ENCODE measurements around the gene ITIH2.
"Not testable (repeated sequence)": the region's sequence is repeated elsewhere in the genome, so short reads cannot be mapped to it uniquely, and the experiment has no call there.

DNA sequence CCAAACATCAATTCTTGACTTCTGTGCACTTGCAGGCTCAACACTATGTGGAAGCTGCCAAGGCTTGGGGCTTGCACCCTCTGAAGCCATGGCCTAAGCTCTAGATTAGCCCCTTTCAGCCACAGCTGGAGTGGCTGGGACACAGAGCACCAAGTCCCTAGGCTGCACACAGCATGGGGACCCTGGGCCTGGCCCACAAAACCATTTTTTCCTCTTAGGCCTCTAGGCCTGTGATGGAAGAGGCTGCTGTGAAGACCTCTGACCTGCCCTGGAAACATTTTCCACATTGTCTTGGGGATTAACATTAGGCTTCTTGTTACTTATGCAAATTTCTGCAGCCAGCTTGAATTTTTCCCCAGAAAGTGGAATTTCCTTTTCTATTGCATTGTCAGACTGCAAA is 10.7 kb upstream of the ITIH2 start:
- not testable (repeated sequence) for TF ChIP-seq EZH2 (IDR thresholded peaks at IDR 0.05; ENCODE audit: borderline replicate concordance, low read depth, low read length, severe bottlenecking)
- TF ChIP-seq, protein P1, sequence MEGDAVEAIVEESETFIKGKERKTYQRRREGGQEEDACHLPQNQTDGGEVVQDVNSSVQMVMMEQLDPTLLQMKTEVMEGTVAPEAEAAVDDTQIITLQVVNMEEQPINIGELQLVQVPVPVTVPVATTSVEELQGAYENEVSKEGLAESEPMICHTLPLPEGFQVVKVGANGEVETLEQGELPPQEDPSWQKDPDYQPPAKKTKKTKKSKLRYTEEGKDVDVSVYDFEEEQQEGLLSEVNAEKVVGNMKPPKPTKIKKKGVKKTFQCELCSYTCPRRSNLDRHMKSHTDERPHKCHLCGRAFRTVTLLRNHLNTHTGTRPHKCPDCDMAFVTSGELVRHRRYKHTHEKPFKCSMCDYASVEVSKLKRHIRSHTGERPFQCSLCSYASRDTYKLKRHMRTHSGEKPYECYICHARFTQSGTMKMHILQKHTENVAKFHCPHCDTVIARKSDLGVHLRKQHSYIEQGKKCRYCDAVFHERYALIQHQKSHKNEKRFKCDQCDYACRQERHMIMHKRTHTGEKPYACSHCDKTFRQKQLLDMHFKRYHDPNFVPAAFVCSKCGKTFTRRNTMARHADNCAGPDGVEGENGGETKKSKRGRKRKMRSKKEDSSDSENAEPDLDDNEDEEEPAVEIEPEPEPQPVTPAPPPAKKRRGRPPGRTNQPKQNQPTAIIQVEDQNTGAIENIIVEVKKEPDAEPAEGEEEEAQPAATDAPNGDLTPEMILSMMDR (IDR thresholded peaks at IDR 0.05; ENCODE audit: borderline replicate concordance, extremely low read depth, low read length, poor library complexity, severe bottlenecking) = not testable (repeated sequence)
